GM21737 (cell line): ENCODE data around the gene DSCAM.

Experiments
- ATAC-seq: cut with Tn5 transposase; IDR thresholded peaks from one replicate; pipeline ENCODE4 v1.9.1; 2021; ENCODE audit warnings: mild to moderate bottlenecking, moderate library complexity; ENCODE audit not compliant: unreplicated experiment

Gene DSCAM

DNA sequence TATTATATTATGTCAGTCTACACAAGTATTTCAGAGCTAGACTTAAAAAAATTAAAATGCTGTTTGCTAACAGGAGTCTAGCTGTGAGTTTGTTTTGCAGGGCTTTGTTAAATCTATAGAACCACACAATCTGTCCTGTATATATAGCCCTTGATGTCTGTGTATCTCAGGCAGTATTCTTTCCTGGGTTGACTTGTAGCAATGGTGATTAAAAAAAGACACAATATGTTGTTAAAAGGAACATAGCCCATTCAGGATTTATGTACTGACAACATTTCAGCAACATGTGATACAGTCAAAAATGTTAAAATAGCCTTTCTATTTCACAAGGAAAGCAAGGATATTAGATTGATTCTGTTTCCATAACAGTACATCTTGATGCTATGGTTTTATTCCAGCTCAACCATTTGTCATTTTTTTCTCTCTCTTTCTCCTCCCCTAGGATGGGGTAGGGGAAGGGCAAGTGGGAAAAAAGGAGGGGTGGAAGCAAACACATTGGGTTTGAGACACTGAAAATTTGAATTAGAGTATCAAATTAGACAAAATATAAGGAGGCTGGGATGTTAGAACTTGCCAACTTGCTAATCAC is 139.2 kb downstream of the DSCAM start:
- ATAC-seq: no peak

GRCh38 chr21:40706806-40707655 is 139.9 kb downstream of the DSCAM start:
- ATAC-seq: no peak

- no peak for ATAC-seq
Measured at GRCh38 chr21:40706176-40706575, 140.8 kb downstream of the DSCAM start.

DNA sequence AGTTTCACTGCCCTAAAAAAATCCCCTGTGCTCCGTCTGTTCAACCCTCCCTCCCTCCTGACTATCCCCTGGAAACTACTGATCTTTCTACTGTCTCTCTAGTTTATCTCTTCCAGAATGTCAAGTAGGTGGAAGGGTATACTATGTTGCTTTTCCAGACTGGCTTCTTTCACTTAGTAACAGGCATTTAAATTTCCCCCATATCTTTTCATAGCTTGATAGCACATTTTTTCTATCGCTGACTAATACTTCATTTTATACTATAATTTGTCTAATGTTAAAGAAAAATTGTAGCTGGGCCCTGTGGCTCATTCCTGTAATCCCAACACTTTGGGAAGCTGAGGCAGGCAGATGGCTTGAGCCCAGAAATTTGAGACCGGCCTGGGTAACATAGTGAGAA is 142.8 kb downstream of the DSCAM start:
- ATAC-seq: no peak

GRCh38 chr21:40699366-40699765 is 147.6 kb downstream of the DSCAM start:
- ATAC-seq: no peak

DNA sequence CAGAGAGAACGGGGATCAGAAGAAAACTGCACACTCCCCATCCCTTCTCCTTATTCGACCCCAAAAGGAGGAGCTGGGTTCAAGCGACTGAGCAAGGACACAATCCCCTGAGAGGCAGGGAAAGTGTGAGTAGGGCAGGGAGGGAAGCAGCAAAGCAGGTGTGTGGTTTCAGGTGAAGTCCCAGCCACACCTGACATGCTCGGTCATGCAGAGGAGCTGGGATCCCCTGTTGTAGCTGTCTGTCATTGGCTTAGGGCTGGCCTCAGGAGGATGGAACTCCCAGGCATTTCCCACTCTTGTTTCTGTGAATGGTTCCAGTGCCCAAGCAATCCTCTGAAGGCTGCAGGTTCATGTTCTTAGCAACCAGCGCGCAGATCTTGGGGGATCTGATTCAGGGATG is 150.7 kb downstream of the DSCAM start:
- no peak for ATAC-seq

DNA sequence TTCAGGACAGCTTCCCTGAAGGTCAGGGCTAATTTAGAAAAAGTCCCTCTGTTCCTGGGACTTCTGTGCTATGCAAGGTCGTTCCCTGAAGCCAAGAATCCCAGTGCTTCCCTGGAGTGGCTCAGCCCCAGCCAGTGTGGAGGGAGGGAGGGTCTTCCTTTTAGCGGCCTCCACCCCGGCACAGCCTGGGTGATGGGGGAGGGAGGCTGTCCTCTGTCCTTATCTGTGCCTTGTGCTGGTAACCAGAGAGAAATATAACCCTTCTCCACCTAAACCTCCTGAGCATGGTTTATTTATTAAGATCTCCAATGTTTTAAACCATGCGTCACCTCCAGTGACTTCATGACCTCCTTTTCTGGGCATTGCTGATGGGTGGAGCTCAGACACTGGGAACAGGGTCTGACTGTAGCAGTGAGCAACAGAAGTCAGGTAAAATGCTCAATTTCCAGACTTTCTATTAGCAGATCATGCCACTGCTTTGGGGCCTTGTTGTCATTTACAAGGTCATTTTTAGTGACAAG is 157.1 kb downstream of the DSCAM start:
- ATAC-seq: no peak

DNA sequence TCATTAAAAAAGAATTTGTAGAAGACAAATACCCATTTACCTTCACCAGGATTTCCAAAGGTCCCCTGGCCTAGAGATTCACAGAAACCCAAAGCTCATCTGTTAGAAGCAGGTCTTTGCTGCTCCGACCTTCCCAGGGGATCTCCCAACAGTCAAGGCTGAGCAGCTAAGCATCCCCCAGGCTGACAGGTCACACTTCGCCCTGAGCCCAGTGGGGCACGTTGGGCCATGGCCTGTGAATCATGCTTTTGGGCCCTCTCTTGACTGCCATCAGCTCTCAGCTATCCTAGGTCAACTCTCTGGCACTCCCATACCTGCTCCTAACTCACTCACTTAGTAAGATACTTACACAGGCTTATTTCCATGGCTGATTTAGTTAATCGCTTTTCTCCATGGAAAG is 157.7 kb downstream of the DSCAM start:
- no peak for ATAC-seq

DNA sequence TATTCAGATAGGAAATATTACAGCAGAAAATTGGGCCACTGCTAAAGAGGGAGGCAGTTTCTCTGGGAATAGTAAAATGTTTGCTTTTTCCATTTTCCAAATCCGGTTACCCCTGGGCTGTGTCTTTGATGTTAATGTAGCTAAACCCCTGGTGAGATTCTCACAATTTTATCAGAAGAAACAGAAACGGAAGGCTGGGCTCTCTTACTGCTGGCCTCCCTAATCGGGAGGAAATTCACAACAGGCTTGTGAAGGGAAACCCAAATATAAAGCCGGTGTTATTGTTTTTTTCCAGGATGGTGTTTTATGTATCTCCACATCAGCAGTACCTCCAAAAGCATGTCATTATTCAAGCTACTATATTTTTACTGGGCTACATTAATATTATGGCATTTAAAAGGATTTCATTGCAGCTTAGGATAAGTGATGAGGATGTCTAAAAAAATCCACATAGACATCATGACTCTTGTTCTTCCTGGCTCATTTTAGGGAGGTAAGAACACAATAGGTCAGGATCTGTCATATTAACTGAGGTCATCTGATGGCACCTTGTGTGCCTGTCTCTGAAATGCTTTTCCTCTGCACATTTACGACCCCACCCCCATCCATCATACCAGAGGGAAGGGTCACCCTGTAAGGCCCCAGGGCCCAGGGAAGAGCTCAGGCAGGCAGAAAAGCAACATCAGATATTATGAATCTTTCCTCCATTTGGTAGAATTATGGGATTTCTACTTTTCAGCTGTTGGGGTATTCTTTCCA is 158.7 kb downstream of the DSCAM start:
- no peak for ATAC-seq

DNA sequence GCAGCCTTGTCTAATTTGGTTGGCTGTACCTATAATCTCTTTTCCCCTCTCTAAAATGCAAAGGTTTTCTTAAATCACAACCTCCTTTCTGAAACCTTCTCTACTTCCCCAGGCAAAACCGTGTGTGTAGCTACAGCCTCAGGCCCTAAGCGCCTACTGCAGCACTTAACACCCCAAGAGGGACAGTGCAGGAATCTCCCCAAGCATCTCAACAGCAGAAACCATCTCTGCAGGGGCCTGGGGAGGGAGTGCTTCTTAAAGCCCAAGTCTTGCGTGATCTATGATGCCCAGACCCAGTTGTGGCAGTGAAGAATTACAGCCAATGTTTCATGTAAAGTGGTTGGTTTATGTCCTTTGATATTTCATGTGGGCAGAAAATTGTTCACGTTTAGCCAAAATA is 159.3 kb downstream of the DSCAM start:
- no peak for ATAC-seq

DNA sequence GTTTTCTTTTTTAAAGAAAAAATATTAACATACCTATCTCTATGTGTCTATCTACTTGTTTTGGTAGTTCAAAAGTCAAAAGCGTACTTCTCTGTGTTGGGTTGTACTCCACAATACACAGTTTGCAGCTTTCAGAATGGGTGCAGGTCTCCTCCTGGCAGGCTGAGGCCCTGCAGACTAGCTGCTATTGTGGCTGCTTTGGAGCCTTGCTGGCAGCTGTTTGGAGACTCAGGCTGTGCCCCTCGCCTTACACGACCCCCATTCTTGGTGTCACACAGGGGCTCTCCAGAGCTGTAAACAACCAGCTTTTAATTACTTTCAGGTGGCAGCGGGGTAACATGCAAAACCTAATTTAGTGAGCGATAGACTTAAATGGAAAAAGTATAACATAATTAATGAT is 160.4 kb downstream of the DSCAM start:
- ATAC-seq: no peak

GRCh38 chr21:40685141-40685540 is 161.8 kb downstream of the DSCAM start:
- no peak for ATAC-seq

GRCh38 chr21:40684726-40685125 is 162.2 kb downstream of the DSCAM start:
- no peak for ATAC-seq

DNA sequence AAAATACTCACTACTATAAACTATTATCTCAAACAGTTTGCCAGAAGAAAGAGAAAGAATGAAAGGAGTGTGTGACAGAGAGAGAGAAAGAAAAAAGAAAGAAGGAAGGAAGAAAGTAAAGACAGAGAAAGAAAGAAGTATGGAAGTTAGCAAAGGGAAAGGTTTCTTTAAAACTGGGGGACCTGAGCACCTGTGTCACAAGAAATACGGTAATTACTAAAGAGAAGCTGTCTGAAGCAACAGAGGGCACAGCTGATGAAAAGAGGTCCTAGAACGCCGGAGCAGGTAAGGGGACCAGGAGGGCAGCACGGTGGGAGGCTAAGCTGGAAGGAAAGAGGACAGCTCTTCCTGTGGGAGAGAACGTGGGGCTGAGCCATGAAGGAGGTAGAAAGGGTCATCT is 163.6 kb downstream of the DSCAM start:
- ATAC-seq: no peak

DNA sequence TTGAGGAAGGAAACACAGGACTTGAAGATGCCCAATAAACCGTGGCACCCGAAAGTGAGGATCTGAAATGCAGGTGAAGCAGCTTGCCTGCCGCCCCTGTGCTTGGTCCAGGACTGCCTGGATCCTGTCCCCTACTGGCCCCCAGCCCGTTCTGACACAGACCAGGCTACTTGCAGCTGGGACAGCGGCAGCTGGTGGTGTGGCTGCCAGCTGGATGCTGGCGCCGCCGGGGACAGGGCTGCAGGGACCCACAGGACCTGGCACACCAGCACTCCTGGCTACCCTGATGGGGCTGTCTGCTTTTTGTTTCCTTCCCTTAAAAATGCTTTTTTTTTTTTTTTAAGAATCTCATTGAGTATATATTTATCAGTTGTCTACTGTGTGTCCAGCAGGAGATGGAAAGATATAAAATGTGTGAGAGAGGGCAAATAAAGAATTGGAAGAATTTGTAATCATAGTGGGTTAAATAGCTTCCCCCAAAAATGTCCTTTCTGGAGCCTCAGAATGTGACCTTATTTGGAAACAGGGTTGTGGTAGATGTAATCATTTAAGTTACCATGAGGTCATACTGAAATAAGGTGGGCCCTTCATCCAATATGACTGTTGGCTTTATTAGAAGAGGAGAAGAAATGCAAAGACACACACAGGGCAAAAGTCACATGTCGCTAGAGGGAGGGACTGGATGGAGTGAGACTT is 165.6 kb downstream of the DSCAM start:
- ATAC-seq: no peak

DNA sequence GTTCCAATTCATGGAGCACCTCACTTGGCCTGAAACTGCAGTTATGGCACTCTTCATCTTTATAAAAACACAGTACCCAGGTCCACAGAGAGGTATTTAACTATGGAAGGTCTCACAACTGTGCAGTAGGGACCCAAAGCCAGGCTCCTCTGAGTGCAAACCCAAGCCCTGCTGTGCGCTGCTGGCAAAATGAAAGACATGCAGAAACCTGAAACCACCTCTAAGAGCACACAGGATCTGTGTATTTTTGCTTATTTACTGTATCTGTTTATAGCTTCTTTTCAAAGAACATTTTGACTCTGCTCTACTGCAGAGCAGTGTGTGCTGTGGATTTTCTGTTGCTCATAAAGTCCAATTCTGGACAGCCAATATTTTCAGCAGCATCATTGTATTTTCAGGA is 166.6 kb downstream of the DSCAM start:
- no peak for ATAC-seq

DNA sequence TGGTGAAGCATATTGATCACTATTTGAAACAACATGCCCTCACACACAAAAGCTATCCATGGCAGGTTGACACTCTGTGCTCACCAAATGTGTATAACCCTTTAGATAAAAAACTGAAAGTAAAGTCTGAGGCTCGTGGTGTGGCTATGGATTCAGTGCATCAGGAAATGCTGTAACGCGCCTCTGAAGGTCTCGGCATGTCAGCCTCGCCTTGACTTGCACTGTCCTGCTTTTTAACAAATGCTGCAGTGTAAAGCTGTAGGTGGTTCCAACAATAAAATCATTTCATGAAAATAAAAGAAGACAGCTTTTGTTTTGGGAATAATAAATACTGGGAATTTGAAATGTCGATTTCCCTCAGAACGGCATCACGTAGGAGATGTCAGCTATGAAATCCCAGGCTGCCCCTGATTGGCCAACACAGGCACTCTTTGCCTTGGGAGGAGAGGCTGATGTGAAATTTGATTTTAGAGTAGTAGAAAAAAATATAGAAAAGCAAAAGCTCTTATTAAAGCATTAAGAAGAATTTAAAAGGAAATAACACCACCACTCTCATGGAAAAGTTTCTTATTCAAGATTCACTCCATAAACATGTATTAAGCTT is 168.2 kb downstream of the DSCAM start:
- no peak for ATAC-seq

GRCh38 chr21:40675017-40675416 is 171.9 kb downstream of the DSCAM start:
- no peak for ATAC-seq

- ATAC-seq: no peak
Measured at GRCh38 chr21:40672602-40673001, 174.4 kb downstream of the DSCAM start.

DNA sequence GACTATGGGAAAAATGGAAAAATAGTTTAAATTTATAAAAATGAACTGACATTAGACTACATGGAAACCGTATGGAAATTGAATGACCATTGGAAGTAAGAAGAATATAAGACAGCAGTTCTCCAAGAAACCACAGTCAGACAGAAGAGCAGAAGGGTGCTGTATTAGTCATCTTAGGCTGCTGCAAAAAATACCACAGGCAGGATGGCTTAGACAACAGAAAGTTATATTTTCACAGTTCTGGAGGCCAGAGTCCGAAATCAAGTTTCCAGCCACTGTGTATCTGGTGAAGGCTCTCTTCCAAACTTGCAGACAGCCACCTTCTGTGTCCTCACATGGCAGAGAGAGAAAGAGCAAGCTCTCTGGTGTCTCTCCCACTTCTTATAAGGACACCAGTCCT is 175.2 kb downstream of the DSCAM start:
- no peak for ATAC-seq
